Calu3 (cell line): Measurements from ENCODE around the gene GRIN1. TPM values are rescaled to one million over a fixed set of nuclear protein-coding genes. Genes with fewer than 3 reads are reported as not detected.

Experiments
- BruUV-seq: library from RNA; stranded (reverse); fragments of 400-500 nt; replicated peaks from 2 replicates; lab custom pipeline; 2021; lab: Mats Ljungman, UMichigan
- CTCF ChIA-PET: fragments of 300-600 bp; sonication (Branson Sonifier 250); formaldehyde crosslinking; loops from one replicate; lab custom pipeline; 2022; ENCODE audit warnings: antibody characterized with exemption; lab: Charles Lee
- DNase-seq: peaks from one replicate; pipeline ENCODE4 v3.0.0; 2022
- H3K27ac Mint-ChIP-seq: one replicate; pipeline ENCODE4 v1.8.0; 2022; ENCODE audit warnings: mixed read lengths; ENCODE audit not compliant: unreplicated experiment
- H3K27me3 Mint-ChIP-seq: one replicate; pipeline ENCODE4 v1.8.0; 2022; ENCODE audit warnings: mixed read lengths; ENCODE audit not compliant: unreplicated experiment
- H3K36me3 Mint-ChIP-seq: one replicate; pipeline ENCODE4 v1.8.0; 2022; ENCODE audit warnings: mild to moderate bottlenecking, moderate library complexity, mixed read lengths; ENCODE audit not compliant: insufficient read depth, unreplicated experiment
- H3K4me1 Mint-ChIP-seq: one replicate; pipeline ENCODE4 v1.8.0; 2022; ENCODE audit warnings: mild to moderate bottlenecking, low read depth, mixed read lengths; ENCODE audit not compliant: unreplicated experiment
- H3K4me3 Mint-ChIP-seq: one replicate; pipeline ENCODE4 v1.8.0; 2022; ENCODE audit warnings: mild to moderate bottlenecking, low read depth, moderate library complexity, mixed read lengths; ENCODE audit not compliant: unreplicated experiment
- H3K9me3 Mint-ChIP-seq: one replicate; pipeline ENCODE4 v1.8.0; 2022; ENCODE audit warnings: low read depth, mixed read lengths; ENCODE audit not compliant: unreplicated experiment
- CTCF ChIP-seq: fragments of 200-600 bp; IDR thresholded peaks from one replicate; pipeline ENCODE4 v1.8.0; 2022; ENCODE audit warnings: antibody characterized with exemption; ENCODE audit not compliant: unreplicated experiment
- intact Hi-C: fragments of 100-400 bp; cut with micrococcal nuclease; formaldehyde crosslinking; loops from one replicate; pipeline ENCODE4 v1.10.0; 2022; ENCODE audit not compliant: unreplicated experiment
- microRNA-seq: library from miRNA; unstranded; fragments of <30 nt; microRNA quantifications from one replicate; pipeline ENCODE4 v1.2.0, GENCODE V29; 2022
- total RNA-seq: library from RNA; stranded (reverse); gene quantifications from 2 replicates; pipeline ENCODE4 v1.2.3, GENCODE V29; 2022

The GRIN1 gene
- total RNA-seq, 1 experiment from 2014 or later: 0.54 TPM

GRCh38 chr9:137216188-137216965 lies 77.4 kb downstream of the GRIN1 start:
- Mint-ChIP-seq H3K4me3 (no peak overlapping the region), H3K27ac (no peak overlapping the region), H3K4me1 (no peaks in the 10 kb centered on the region), H3K27me3 (no peaks in the 10 kb centered on the region), H3K36me3 (peaks cover 44% of the 10 kb centered on the region), H3K9me3 (no peaks in the 10 kb centered on the region)
- no TSS peak for BruUV-seq
- intact Hi-C loops: no loop called here
- no peak for TF ChIP-seq CTCF
- CTCF ChIA-PET: interaction anchor here (0.6 kb wide), 1 partner anchor 80 kb away, joined by 3 read pairs; no protein-coding TSS in a partner anchor
- no peak for DNase-seq

- peaks cover 41% of the 10 kb centered on the region for H3K36me3 Mint-ChIP-seq
- no peaks in the 10 kb centered on the region for H3K27me3 Mint-ChIP-seq
- TSS peak; percentile 24 for BruUV-seq
- peak overlapping the region; percentile 63 for H3K4me3 Mint-ChIP-seq
- H3K27ac Mint-ChIP-seq: peak overlapping the region; percentile 36
- no peak for TF ChIP-seq CTCF
- no peaks in the 10 kb centered on the region for H3K4me1 Mint-ChIP-seq
- CTCF ChIA-PET: no interaction called here
- no peaks in the 10 kb centered on the region for H3K9me3 Mint-ChIP-seq
- DNase-seq: peak; percentile 87
- intact Hi-C loops: no loop called here
Measured at GRCh38 chr9:137217276-137218211, 78.6 kb downstream of the GRIN1 start.

GRCh38 chr9:137218212-137218753 lies 79.3 kb downstream of the GRIN1 start:
- Mint-ChIP-seq H3K4me3 (peak overlapping the region; percentile 63), H3K4me1 (no peaks in the 10 kb centered on the region), H3K27me3 (no peaks in the 10 kb centered on the region), H3K27ac (peak overlapping the region; percentile 63), H3K9me3 (no peaks in the 10 kb centered on the region), H3K36me3 (peaks cover 42% of the 10 kb centered on the region)
- no peak for DNase-seq
- no peak for TF ChIP-seq CTCF
- no TSS peak for BruUV-seq
- CTCF ChIA-PET: interaction anchor here (0.6 to 1.4 kb wide), 6 partner anchors 10 to 270 kb away, joined by 3 to 6 read pairs (median 4); no protein-coding TSS in a partner anchor
- intact Hi-C loops: no loop called here

Small RNA genes lying within 50 kb of the gene (microRNA-seq; reads per million reads assigned to microRNA genes)
- gene MIR3621: not detected

Other genes with a start within 250 kb of the GRIN1 start
- gene FBXW5, start 194.4 kb upstream of the GRIN1 start, total RNA-seq: 49.9 and 50.8 TPM in 2 replicates
- gene C8G, start 193.9 kb upstream of the GRIN1 start, total RNA-seq: 3.9 and 4.0 TPM in 2 replicates
- gene LCN12, start 186.9 kb upstream of the GRIN1 start, total RNA-seq: 3.8 and 3.9 TPM in 2 replicates
- not detected in 2 replicates for gene PTGDS, start 161.7 kb upstream of the GRIN1 start, total RNA-seq
- 0.22 TPM in 1 of 2 replicates, not detected in the other for gene LCNL1, start 156.2 kb upstream of the GRIN1 start, total RNA-seq
- 38.3 and 43.7 TPM in 2 replicates for gene PAXX, start 146.7 kb upstream of the GRIN1 start, total RNA-seq
- gene CLIC3, start 142.6 kb upstream of the GRIN1 start, total RNA-seq: 0.35 and 0.91 TPM in 2 replicates
- 47.6 and 50.7 TPM in 2 replicates for gene ABCA2, start 110.9 kb upstream of the GRIN1 start, total RNA-seq
- not detected in 2 replicates for gene FUT7, start 107.1 kb upstream of the GRIN1 start, total RNA-seq
- gene NPDC1, start 93.0 kb upstream of the GRIN1 start, total RNA-seq: 65.2 and 78.6 TPM in 2 replicates
- gene ENTPD2, start 85.1 kb upstream of the GRIN1 start, total RNA-seq: 3.8 and 5.8 TPM in 2 replicates
- gene SAPCD2, start 68.6 kb upstream of the GRIN1 start, total RNA-seq: 38.4 and 41.1 TPM in 2 replicates
- 9.1 and 10.8 TPM in 2 replicates for gene UAP1L1, start 61.6 kb upstream of the GRIN1 start, total RNA-seq
- 61.4 and 65.6 TPM in 2 replicates for gene MAN1B1, start 52.2 kb upstream of the GRIN1 start, total RNA-seq
- 51.6 and 76.8 TPM in 2 replicates for gene DPP7, start 24.4 kb upstream of the GRIN1 start, total RNA-seq
- gene LRRC26, start 30.9 kb downstream of the GRIN1 start, total RNA-seq: 0.52 and 0.98 TPM in 2 replicates
- not detected in 2 replicates for gene TMEM210, start 32.9 kb downstream of the GRIN1 start, total RNA-seq
- gene ANAPC2, start 49.4 kb downstream of the GRIN1 start, total RNA-seq: 49.4 and 51.4 TPM in 2 replicates
- gene SSNA1, start 49.5 kb downstream of the GRIN1 start, total RNA-seq: 41.9 and 44.1 TPM in 2 replicates
- gene TPRN, start 61.6 kb downstream of the GRIN1 start, total RNA-seq: 18.3 and 20.3 TPM in 2 replicates
- gene TMEM203, start 66.5 kb downstream of the GRIN1 start, total RNA-seq: 25.4 and 28.8 TPM in 2 replicates
- 26.4 and 27.7 TPM in 2 replicates for gene NDOR1, start 66.5 kb downstream of the GRIN1 start, total RNA-seq
- 10.1 and 14.2 TPM in 2 replicates for gene RNF208, start 83.1 kb downstream of the GRIN1 start, total RNA-seq
- 3.0 and 3.6 TPM in 2 replicates for gene CYSRT1, start 86.0 kb downstream of the GRIN1 start, total RNA-seq
- 1.6 and 1.7 TPM in 2 replicates for gene RNF224, start 88.3 kb downstream of the GRIN1 start, total RNA-seq
- gene SLC34A3, start 91.7 kb downstream of the GRIN1 start, total RNA-seq: 0.26 and 0.34 TPM in 2 replicates
- gene TUBB4B, start 102.1 kb downstream of the GRIN1 start, total RNA-seq: 360 and 383 TPM in 2 replicates
- not detected in 2 replicates for gene STPG3, start 112.1 kb downstream of the GRIN1 start, total RNA-seq
- gene NELFB, start 116.2 kb downstream of the GRIN1 start, total RNA-seq: 41.8 and 43.5 TPM in 2 replicates
- 51.8 and 60.2 TPM in 2 replicates for gene TOR4A, start 138.6 kb downstream of the GRIN1 start, total RNA-seq
- gene NRARP, start 163.1 kb downstream of the GRIN1 start, total RNA-seq: 32.6 and 32.9 TPM in 2 replicates